HG02938 (cell line): Measurements from ENCODE around the gene HOMER2.
"Not testable (repeated sequence)": the region's sequence is repeated elsewhere in the genome, so short reads cannot be mapped to it uniquely, and the experiment has no call there.

Source experiments
- ATAC-seq: cut with Tn5 transposase; IDR thresholded peaks from one replicate; pipeline ENCODE4 v1.9.1; 2021; ENCODE audit warnings: mild to moderate bottlenecking, moderate library complexity; ENCODE audit not compliant: unreplicated experiment

The HOMER2 gene

DNA sequence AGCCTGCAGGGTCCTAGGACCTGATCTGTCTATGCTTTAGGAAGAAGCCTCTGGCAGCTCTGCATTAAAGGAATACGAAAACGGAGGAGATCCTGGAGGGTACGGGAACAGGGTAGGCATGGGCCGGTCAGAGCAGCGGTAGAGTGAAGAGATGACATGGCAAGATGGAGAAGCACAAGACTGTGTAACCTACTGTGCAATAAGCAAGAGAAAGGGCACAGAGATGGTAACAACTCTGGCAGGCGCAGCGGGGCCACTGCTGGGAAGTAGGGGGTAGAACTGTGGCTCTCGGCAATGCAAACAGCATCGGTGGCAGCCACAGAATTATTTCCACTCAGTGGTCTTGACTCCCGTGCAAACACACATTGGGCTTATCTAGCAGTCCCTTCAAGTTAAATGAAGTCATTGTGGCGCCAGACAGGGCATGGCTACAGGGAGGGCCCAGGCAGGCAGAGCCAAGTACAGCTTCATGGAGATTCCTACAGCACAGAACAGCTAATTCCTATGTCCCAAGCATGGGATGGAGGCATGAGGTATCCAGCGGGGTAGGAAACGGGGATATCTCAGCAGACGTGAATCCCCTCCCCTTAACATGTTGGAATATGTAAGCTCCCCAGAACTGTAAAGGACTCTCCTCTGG lies 114.3 kb downstream of the HOMER2 start:
- ATAC-seq: no peak

DNA sequence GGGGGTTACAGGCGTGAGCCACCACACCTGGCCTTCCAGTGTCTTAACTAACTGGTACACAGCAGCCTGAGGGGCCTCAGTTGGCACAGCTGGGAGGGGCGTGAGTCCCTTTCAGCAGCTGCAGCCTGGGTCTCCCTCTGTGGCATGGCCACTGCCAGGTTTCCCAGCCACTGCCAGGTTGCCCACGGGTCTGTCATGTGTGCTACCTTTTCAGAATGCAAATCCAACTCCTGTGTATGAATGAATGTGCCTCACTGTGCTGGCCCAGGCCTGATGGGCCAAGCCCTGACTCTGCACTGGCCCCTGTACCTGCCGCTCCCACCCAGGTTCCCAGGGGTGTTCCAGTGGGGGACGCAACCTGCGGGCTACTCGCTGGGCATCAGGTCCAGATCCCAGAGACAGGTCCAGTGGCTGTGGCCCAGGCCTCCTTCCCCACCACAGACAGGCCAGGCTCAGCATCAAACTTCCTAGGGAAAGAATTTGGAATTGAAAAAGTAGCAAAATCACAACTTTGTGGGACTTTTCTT lies 117.1 kb downstream of the HOMER2 start:
- ATAC-seq: no peak

DNA sequence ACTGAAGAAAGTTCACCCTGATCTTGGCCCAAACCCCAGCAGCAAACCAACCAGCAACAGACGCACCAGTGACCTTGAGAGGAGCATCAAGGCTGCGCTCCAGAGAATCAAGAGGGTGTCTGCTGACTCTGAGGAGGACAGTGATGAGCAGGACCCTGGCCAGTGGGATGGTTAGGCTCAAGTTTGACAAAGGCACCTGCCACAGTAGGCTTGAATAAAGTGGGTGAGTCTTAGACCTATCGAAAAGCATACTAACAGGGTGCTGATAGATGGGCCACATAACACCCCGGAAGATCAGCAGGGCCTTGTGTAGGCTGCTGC lies 119.2 kb downstream of the HOMER2 start:
- ATAC-seq: no peak

DNA sequence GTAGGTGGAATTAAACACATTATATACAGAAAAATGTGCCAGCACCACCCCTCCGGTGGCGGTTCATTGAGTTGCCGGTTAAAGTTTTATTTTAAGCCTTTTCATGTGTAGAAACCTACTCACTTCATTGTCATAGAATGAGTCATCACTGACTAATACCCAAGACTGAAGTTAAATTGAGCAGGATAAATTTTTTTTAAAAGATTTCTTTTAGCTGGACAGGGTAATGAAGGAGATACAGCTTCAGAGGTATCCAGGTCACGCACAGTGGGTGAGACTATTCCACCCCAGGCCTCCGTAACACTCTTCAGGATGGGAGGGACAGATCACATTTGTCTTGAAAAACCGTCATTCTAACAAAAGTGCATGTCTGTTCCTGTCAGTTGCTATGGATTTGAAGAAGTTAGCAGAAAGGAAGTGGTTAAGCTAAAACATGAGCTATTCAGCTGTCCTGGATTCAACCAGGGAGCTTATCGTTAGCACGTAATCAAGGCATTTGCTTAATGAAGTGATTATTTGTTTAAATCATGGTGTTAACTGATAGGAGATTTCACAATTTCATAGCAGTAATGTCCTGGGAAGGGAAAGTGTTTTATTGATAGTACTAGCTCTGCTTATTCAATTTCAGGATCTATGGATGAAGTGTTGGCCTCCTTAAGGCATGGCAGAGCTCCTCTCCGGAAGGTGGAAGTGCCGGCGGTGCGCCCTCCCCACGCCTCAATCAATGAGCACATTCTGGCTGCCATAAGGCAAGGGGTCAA lies 119.7 kb downstream of the HOMER2 start:
- ATAC-seq: peak; percentile 92

DNA sequence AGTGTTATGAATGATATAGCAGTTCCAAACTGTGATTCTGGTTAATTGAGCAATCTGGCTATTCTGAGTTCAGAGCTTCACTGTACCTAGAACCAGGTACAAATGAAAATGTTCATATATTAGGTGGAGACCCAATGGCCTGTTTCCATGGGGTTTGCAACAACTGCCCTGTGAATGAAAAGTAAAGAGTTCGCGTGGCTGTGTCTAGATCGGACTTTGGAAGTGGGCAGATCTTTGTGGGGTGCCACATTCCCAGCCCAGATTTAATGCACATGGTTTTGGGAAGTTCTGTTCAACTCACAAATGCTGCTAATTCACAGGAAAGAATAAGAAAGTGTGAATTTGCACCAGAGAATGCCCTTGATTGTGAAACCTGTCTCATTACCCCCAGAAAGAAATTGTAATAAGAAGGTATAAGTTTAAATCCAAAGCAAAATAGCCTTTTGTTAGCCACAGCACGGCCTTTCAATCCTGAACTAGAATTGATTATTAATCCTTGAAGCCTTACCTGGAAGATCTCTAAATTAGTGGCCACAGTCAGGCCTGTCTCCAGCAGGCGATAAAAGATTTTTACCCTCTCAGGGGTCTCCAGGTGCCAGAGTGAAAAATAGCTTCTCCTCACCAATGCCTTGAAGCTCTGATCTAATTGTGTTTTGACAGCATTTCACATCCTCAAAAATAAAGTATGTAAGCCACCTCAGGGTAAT lies 120.5 kb downstream of the HOMER2 start:
- ATAC-seq: no peak

DNA sequence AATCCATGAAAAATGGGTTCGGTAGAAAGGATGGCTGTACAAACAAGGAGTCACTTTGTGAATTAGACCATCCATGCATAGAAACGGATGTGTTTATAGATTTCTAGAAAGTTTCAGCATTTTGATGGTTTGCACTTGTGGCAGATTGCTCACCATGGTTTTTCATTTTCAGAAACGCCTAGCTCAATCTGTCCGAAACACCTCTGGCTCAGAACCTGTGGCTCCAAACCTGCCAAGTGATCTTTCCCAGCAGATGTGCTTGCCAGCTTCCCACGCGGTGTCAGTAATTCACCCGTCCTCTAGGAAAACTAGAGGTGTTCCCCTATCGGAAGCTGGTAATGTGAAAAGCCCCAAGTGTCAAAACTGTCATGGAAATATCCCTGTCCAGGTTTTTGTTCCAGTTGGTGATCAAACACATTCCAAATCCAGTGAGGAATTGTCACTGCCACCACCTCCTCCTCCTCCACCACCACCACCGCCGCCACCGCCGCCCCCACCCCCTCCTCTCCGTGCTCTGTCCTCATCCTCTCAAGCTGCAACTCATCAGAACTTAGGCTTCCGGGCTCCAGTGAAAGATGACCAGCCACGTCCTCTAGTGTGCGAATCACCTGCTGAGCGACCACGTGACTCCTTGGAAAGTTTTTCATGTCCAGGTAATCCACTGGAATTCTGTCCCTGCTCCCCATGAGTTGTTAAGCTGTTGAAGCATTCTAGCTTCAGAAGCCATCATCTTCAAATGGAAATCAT lies 121.9 kb downstream of the HOMER2 start:
- ATAC-seq: no peak

DNA sequence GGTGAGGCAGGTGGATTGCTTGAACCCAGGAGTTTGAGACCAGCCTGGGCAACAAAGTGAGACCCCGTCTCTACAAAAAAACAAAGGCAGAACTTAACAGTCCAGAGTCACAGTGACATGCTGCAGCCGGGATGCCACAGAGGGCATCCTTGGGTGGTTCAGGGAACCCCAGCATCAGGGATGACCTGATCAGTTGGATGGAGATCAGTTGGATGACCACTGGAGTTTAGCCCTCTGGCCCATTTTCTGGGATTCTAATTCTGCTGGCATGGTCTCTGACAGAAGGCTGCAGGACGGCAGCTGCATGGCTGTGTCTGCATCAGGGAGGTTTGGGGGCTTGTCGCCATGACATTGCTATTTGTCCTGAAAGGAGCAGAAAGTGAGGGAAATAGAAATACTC lies 123.3 kb downstream of the HOMER2 start:
- no peak for ATAC-seq

DNA sequence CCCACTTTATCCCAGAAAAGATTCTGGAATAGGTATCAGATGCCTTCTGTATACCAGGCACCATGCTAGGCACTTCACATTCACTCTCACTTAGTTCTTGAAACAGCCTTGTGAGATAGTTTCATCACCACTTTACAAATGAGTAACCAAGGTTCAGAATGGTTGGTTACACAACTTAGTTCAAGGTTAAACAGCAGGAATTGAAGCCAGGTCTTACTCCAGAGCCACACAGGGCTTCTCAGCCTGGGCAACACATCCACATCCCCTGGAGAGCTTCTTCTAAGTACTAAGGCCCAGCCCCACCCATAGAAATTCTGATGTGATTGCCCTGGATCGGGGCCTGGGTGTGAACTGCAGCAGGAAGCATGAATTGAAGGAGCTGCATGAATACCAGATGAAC lies 124.4 kb downstream of the HOMER2 start:
- ATAC-seq: no peak

DNA sequence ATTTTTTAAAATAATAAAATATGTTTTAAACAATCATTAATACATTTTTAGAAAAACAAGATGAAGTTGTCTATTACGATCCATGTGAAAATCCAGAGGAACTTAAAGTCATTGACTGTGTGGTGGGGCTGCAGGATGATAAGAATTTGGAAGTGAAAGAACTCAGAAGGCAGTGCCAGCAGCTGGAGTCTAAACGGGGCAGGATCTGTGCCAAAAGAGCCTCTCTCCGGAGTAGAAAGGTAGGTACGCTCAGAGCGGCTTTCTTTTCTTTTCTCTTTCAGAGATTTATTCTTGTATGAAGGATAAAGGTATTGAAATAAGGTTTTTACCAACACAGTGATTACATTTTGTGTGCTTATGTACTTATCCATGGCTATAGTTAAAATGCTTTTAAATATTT lies 129.5 kb downstream of the HOMER2 start:
- ATAC-seq: no peak

DNA sequence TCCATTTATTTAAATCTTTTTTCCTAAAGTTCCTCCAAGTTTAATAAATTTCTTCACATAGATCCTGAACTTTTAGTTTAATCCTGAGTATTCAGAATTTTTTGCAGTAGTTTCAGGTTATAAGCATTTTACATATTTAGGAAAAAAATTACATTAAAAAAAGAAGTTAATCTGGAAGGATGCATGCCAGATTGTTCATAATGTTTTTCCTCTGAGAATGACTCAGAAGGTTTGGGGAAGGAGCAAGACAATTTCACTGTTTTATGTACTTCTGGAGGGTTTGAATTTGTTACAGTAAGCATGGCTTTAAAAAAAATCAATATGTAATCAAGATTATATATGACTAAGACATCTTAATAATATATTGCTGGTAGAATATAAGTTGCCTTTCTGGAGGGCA lies 130.7 kb downstream of the HOMER2 start:
- ATAC-seq: not testable (repeated sequence)

DNA sequence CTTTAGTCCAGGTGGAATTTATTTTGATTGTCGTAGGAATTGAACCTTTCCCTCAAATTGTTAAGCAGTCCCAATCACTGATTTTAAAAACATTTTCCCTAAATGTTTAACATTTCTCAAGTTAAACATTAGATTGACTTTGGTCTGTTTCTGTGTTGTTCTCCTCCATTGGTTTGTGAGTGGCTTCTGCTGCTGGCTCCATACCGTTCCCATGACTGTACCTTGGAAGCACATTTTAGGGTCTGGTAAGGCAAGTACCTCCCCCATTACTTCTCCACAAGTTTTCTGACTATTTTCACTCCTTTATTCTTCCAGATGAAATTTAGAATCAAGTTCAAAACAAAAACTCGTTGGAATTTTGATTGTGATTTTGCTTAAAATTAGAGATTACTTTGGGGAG lies 131.1 kb downstream of the HOMER2 start:
- ATAC-seq: not testable (repeated sequence)

DNA sequence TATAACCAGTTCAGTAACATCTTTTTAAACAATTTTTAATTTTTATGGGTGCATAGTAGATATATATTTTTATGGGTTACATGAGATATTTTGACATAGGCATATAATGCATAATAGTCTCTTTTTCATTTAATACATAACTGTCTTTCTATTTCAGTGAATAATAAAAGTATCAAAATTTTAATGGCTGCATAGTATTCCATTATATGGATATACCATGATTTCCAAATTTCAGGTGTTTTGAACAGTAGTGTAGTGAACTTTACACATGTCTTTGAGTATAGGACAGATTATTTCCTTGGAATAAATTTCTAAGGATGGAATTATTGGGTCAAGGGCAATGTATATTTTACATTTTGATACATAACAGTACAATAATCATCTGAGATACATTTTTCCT lies 132.4 kb downstream of the HOMER2 start:
- ATAC-seq: no peak

DNA sequence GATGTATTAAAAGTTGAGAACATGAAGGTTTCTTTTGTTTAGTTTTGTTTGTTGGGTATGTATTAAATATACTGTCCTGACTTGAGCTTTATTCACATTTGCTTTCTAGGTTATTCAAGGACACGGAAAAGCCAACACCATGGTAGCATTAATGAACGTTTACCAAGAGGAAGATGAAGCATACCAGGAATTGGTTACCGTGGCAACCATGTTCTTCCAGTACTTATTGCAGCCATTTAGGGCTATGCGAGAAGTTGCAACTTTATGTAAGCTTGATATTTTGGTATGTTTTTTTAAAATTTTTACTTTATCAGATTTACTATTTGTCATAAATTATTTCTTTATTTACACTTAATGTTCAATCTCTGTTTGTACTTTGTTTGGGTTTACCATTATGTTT lies 139.5 kb downstream of the HOMER2 start:
- no peak for ATAC-seq

DNA sequence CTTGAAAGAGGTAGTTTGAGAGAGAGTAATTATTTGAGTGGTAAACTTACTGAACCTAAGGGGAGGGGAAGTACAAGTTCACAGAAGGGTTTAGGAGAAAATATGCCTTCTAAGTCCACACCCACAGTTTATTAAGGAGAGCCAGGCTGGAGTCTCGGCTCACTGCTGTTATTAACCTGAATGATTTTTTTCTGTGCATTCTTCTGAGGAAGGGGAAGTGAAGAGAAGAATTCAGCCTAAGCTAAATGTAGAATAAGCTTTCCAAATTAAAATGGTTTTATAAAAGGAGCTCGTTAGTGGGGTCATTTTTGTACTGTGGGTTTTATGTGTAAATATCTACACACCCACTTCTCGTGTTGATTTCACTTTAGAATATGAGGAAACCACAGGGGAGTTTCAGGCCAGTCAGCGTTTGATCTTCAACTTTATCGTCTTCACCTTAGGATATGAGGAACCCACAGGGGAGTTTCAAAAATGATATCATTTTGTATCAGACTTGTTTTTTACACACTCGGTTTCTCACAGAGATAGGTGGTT lies 141.6 kb downstream of the HOMER2 start:
- no peak for ATAC-seq

DNA sequence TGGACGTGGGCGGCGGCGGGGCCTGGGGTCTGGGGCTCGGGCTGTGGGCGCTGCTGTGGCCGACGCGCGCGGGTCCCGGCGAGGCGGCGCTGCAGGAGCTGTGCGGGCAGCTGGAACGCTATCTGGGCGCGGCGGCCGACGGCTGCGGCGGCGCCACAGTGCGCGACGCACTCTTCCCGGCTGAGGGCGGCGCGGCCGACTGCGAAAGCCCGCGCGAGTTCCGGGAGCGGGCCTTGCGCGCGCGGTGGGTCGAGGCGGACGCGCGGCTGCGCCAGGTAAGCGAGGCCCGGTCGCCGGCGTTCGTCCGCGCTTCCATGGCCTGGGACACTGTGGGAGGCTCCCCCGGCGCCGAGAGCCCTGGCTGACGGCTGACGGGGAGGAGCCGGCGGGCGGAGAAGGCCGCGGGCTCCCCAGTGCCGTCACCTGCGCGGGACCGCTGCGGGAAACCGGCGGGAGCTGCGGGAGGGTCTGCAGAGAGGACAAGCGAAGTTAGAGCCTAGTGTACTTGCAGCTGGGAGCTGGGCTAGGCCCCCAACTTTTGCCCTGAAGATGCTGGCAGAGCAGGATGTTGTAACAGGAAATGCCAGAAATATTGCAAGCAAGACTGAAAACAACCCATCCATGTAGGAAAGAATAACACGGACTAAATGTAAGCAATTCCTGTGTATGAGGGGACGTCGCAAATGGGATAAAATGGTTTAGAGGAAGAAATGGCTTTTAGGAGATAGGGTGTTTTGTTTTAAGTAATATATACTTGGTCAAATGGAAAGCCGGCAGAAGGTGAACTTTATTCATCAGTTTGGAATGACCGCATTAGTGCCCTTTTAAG lies 142.2 kb downstream of the HOMER2 start:
- ATAC-seq: peak; percentile 5

DNA sequence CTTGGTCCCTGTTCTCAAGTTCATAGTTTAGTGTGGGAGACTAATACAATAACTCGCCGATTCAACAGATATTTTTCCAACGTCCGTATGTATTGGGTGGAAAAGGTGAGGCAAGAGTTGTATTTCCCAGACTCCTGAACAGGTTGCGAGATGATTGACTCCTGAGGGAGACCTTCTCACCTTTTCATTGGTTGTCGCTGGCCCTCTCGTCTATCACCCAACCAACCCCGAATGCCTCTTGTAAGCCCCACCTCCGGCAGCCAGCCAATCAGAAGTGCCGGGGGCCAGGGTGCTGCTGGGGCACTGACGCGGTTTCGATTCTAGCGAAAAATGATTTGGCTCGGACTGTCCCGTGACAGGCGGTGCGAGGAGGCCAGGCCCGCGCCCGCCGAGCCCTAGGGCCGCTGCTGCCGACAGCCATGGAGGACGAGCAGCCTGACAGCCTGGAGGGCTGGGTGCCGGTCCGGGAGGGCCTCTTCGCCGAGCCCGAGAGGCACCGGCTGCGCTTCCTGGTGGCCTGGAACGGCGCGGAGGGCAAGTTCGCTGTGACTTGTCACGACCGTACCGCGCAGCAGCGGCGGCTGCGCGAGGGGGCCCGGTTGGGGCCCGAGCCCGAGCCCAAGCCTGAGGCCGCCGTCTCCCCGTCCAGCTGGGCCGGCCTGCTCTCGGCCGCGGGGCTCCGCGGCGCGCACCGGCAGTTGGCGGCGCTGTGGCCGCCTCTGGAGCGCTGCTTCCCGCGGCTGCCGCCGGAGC lies 143.0 kb downstream of the HOMER2 start, which contains the start of gene WHAMM:
Gene WHAMM, plus strand, starts transcription at position 321 of the 753 bp plus-strand sequence. Its CDS starts 99 bp downstream, at position 420.
- ATAC-seq: peak; percentile 80

DNA sequence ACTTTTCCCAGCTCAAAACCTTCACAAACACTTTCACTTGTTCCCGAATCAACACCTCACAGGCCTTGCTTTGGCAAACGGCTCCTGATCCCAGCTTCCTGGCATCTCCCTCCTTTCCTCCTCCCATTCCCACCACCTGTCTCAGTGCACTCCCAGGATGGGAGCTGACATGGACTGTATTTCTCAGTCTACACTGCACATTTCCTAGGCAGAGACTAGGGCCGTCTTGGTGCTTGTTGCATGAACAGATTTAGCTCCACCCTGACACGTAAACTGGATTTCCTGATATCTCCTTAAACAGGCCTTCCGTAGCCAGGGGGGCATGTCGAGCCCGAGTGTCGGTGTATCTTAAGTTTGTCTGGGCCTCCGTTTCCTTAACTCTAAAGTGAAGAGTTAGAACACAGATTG lies 143.9 kb downstream of the HOMER2 start:
- ATAC-seq: no peak

DNA sequence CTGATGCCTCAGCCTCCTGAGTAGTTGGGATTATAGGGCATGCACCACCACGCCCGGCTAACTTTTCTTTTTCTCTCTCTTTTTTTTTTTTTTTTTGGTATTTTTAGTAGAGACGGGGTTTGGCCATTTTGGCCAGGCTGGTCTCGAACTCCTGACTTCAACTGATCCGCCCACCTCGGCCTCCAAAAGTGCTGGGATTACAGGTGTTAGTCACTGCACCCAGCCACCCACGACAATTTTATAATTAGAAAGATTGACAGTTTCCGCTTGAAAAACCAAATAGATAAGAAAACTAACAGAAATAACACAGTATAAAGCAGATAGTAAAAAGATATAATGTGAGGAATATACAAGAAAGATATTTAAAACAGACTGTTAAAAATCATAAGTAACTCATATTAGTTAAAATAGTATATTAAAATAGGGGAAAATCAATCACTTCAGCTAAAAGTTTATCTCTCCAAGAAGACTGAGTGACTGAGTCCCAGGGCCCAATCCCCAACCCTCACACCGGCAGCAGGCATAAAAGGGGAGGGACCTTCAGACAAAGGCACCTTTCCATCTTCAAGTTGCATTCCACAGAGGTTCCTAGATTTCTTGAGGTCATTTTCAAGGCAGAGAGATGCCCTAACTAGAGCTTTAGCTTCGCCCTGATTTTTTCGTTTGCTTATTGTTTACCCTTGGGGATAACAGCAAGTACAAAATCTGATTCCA lies 144.4 kb downstream of the HOMER2 start:
- ATAC-seq: no peak

DNA sequence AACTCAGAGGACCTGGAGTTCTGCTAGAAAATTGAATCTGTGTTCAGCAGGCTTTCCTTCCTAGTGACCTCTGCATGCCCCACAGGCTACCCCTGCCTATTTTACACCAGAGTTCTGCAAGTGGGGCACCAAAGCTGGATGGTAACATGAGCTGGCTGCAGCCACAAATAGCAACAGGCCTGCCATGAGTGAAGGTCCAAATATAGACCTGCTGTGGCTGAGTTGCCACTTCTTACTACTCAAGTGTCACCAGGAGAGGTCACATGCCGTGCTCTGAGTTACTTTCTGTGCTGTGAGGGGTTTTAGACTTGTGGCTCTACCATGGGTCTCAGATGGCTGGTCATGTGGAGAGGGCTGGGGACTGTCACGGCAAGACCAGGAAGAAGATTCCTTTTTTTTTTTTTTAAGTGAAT lies 146.5 kb downstream of the HOMER2 start, which contains the start of gene FSD2:
Gene FSD2, minus strand, starts transcription at position 76 of the 413 bp plus-strand sequence. CDS start 18,679 bp downstream, outside the sequence.
- ATAC-seq: peak; percentile 61
